ENCODE results near the gene RRM2.

RRM2 gene

DNA sequence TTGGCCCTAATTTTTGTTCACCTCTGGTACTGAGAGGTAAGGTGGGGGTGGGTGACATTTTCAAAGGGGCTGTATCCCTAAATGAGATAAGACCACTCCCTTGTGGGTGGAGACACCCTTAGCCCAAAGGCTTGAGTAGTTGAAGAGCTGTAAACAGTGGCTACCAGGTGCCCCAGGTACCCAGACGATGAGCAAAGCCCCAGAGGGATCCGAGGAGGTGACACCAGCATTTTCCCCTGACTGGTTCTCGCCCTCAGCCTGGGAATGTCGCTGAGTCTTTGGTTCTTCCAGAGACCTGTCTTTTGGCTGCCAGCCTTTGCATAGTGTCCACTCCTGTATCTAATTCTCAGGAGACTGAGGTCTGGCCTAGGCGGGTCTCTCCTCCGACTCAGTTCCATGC is 36.5 kb downstream of the RRM2 start:
- no peak for DNase-seq

DNA sequence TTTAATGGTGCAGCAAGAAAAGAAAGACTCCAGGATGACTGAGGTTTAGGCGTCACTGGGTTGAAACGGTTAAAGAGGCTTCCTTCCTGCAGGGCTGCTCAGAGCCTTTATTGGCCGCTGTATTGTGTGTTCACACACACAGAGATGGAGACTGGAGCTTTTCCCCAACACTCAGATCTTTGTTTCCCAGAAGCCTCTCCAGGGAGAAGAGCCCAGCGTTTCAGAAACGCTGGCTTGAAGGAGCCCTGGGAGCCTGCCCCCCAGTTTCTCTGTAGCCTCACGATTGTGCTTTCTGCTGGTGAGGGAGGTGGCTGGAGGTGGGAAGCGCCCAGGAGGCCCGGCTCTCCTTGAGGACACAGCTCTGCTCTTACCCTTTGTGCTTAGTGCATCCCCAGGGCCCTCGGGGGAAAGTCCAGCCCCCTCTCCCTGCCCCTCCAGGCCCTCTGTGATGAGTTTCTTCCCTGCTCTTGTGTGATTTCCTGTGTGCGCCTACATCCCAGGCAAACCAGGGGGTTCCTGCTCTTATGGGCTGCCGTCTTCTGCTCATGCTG is 37.1 kb downstream of the RRM2 start:
- no peak for DNase-seq

- no peak for DNase-seq
These were observed 37.8 kb downstream of the RRM2 start for GRCh38 chr2:10160203-10160955.

DNA sequence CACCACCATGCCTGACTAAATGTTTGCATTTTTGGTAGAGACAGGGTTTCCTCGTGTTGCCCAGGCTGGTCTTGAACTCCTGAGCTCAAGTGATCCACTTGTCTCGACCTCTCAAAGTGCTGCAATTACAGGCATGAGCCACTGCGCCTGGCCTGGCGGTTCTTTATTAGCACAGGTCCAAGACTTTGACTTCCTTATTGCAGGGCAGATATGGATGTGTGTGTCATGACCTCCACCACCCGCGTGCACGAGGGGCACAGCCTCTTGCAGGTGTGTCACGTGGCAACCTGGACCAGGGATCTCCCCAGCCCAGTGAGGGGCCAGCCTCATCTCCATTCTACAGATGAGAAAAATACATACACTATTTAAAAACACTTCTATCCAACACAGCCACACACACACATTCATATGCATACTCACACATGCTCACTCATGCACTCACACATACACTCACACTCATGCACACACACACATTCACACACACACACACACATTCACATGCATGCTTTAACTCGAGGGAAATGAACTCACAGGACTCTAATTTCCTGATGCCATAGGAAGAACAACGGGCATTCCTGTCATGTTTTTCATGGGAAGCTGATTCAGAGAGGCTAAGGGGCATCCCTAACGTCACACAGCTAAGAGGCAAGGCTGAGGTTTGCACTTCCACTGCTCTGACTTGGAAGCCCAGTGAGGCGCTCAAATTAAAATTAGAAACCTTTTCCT is 38.8 kb downstream of the RRM2 start:
- DNase-seq, result no peak

GRCh38 chr2:10161961-10162441 is 39.5 kb downstream of the RRM2 start:
- no peak for DNase-seq

GRCh38 chr2:10162586-10163497 is 40.3 kb downstream of the RRM2 start:
- no peak for DNase-seq

DNA sequence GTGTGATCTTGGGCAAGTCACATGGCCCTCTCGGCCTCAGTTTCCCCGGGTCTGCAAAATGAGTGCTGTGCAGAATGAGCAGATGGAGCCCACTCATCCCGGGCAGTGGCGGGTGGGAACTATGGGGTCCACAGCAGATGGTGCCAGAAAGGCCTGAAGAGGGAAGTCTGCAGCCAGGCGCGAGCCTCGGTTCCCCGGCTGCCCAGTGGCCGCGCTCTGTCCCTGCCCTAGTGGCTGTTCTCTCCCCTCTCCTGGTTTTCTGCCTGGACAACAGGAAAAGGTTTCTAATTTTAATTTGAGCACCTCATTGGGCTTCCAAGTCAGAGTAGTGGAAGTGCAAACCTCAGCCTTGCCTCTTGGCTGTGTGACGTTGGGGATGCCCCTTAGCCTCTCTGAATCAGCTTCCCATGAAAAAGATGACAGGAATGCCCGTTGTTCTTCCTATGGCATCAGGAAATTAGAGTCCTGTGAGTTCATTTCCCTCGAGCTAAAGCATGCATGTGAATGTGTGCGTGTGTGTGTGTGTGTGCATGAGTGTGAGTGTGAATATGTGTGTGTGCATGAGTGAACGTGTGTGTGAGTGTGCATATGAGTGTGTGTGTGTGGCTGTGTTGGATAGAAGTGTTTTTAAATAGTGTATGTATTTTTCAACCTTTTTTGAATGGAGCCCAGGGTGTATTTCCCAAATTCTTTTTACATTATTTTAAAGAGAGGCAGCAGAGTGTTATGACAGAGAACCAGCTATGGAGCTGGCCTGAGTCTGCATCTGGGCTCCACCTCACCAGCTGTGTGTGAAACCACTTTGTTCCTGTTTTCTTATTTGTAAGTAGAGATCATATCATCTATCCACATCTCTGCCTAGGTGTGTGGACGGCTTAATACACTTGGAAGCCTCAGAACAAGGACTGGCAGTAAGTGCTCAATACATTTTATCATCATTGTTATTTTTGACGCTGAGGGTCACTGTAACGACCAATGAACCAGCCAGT is 41.3 kb downstream of the RRM2 start:
- no peak for DNase-seq

DNA sequence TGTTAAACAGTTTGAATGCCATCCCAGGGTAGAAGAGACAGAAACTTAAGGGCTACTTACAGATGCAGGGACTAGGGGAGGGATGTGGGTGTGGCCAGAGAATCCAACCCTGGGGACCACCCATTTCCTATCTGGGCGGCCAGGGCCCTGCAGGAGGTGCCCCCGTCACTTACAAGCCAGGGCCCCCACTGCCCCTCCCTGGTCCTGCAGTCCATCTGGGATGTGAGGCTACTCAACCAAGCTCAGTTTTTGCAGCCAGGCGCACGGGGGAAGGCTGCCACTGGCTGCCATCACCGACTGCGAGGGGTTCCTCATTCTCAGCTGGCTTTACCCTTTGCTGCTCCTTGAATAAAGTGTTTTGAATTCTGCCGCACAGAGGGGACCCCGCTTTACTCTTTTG is 42.1 kb downstream of the RRM2 start:
- no peak for DNase-seq

DNA sequence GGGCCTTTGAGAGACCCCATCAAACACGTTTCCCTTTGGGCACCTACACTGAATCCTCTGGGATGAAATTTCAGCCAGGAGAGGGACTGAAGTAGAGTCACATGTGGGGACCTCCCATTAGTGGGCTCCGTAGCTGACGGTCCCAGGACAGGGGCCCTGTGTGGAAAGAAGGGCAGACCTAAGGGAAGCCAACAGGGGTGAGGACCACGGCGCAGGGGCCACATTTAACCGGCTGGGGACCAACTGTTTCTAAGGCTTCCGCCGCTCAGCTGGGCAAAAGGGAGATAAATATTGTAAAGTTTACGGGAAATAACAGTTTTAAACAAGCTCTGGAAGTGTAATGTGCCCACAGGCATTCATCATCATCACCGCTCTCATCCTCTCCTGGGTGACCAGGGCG is 42.7 kb downstream of the RRM2 start:
- DNase-seq, result no peak

DNA sequence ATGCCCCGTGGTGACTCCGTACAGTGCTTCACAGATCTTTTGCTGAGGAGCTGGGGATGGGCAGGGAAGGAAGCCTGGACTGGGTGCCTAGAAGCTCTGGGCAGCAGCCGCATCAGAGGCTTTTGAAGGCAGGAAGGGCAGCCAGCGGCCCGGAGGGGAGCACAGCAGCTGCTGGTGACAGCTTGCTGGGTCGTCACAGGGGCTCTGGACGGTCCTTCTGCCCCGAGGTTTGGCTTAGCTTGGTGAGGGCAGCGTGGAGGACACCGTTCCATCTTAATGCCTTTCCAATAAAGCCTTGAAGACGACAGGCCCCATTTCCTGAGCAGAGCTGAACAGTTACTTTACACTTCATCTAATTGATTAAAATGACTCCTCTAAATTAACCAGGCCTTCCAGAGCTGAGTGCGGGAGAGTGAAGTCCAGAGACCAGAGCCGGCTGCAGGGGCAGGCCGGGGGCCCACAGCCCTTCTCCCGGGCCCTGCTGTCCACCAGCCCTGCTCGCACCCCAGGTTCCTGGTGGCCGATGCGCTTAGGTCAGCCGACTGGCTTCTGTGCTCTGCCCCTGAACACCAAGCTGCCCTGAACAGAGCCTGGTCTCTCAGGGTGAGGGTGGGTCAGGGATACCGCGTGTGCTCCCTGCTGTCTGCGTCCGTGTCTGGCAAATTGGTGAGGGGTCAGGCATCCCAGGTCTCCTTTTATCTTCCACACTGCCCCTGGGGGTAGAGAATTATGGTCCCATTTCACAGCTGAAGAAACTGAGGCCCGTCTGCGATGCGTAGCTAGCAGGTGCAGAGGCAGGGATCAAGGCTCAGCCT is 43.5 kb downstream of the RRM2 start:
- no peak for DNase-seq

- no peak for DNase-seq
These were observed 44.2 kb downstream of the RRM2 start for GRCh38 chr2:10166676-10167292.

DNA sequence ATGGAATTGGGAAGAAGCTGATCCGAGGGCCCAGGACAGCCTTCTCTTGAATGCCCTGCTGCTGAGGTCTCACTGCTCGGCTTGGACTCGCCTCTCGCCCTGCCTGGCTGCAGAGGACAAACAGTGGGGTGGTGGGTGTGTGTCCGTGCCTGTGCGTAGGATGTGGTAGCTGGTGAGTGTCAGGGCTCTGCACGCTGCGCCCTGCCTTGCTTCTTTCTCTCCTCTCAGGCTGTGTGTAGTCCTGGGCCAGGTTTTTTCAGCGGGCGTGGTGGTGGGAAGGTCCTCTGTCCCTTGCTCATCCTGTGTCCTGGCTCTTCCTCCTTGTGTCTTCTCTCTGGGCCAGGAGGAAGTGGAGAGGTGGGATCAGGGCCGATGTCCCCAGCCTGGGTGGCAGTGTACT is 44.8 kb downstream of the RRM2 start:
- DNase-seq, result no peak

DNA sequence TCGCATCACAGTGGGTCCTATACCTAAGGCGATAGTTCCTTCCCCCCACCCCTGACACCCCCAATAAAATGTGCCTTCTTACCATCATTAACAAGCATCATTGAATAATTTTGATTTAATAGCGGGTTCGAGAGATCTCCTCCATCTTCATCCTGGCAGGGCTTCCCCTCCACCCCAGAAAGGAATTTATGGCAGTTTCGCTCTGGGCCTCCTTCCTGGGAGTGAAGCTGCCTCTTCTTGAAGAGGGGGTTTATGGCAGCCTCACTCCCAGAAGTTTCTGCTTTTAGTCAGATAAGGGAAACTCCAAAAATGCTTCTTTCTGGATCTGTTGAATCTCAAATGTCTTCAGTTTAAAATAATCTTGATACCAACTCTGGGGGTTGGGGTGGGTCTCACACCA is 45.7 kb downstream of the RRM2 start:
- DNase-seq, result no peak

- DNase-seq, result no peak
These were observed 46.6 kb downstream of the RRM2 start for GRCh38 chr2:10169053-10169578.

- DNase-seq, result no peak
These were observed 47.0 kb downstream of the RRM2 start for GRCh38 chr2:10169581-10169980.

- no peak for DNase-seq
These were observed 47.7 kb downstream of the RRM2 start for GRCh38 chr2:10170256-10170655.

- no peak for DNase-seq
These were observed 48.7 kb downstream of the RRM2 start for GRCh38 chr2:10171006-10171800.

- no peak for DNase-seq
These were observed 49.7 kb downstream of the RRM2 start for GRCh38 chr2:10172033-10172871.

Measured in hematopoietic multipotent progenitor cell treated with erythropoietin and hydrocortisone succinate and interleukin-3 and kit ligand, for 8 days (in vitro differentiated cells).